Measurements from ENCODE around the gene ATM.
A peak's percentile ranks its signal among the peaks of the same experiment; 100 is the strongest.

ATM gene, protein sequence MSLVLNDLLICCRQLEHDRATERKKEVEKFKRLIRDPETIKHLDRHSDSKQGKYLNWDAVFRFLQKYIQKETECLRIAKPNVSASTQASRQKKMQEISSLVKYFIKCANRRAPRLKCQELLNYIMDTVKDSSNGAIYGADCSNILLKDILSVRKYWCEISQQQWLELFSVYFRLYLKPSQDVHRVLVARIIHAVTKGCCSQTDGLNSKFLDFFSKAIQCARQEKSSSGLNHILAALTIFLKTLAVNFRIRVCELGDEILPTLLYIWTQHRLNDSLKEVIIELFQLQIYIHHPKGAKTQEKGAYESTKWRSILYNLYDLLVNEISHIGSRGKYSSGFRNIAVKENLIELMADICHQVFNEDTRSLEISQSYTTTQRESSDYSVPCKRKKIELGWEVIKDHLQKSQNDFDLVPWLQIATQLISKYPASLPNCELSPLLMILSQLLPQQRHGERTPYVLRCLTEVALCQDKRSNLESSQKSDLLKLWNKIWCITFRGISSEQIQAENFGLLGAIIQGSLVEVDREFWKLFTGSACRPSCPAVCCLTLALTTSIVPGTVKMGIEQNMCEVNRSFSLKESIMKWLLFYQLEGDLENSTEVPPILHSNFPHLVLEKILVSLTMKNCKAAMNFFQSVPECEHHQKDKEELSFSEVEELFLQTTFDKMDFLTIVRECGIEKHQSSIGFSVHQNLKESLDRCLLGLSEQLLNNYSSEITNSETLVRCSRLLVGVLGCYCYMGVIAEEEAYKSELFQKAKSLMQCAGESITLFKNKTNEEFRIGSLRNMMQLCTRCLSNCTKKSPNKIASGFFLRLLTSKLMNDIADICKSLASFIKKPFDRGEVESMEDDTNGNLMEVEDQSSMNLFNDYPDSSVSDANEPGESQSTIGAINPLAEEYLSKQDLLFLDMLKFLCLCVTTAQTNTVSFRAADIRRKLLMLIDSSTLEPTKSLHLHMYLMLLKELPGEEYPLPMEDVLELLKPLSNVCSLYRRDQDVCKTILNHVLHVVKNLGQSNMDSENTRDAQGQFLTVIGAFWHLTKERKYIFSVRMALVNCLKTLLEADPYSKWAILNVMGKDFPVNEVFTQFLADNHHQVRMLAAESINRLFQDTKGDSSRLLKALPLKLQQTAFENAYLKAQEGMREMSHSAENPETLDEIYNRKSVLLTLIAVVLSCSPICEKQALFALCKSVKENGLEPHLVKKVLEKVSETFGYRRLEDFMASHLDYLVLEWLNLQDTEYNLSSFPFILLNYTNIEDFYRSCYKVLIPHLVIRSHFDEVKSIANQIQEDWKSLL (N-terminal part only)

DNA sequence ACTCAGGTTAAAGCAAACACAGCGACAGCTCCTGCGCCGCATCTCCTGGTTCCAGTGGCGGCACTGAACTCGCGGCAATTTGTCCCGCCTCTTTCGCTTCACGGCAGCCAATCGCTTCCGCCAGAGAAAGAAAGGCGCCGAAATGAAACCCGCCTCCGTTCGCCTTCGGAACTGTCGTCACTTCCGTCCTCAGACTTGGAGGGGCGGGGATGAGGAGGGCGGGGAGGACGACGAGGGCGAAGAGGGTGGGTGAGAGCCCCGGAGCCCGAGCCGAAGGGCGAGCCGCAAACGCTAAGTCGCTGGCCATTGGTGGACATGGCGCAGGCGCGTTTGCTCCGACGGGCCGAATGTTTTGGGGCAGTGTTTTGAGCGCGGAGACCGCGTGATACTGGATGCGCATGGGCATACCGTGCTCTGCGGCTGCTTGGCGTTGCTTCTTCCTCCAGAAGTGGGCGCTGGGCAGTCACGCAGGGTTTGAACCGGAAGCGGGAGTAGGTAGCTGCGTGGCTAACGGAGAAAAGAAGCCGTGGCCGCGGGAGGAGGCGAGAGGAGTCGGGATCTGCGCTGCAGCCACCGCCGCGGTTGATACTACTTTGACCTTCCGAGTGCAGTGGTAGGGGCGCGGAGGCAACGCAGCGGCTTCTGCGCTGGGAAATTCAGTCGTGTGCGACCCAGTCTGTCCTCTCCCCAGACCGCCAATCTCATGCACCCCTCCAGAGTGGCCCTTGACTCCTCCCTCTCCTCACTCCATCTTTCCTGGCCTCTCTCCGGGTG lies at the start of gene ATM, which contains the start of gene NPAT:
ATM (plus strand) TSS at position 494 of the 774 bp plus-strand sequence. CDS start 4,558 bp downstream, outside the sequence.
NPAT (minus strand) TSS at position 65 of the 774 bp plus-strand sequence. CDS start 102 bp downstream, outside the sequence.
- intact Hi-C loops (cut with micrococcal nuclease) = loop anchor here (2.0 to 10.0 kb wide), 4 partner anchors 98 to 442 kb away; partner anchors contain the start of genes ACAT1, C11orf65, DDX10 and RAB39A
- Mint-ChIP-seq H3K4me3 (no peak within 1 kb of the TSS), H3K27ac (no peak within 1 kb of the TSS), H3K4me1 (ENCODE audit: low read depth) (peaks cover 54% of the 10 kb centered on the region), H3K36me3 (ENCODE audit: low read depth) (peaks cover 28% of the 10 kb centered on the region), H3K9me3 (no peaks in the 10 kb centered on the region), H3K27me3 (no peaks in the 10 kb centered on the region)

DNA sequence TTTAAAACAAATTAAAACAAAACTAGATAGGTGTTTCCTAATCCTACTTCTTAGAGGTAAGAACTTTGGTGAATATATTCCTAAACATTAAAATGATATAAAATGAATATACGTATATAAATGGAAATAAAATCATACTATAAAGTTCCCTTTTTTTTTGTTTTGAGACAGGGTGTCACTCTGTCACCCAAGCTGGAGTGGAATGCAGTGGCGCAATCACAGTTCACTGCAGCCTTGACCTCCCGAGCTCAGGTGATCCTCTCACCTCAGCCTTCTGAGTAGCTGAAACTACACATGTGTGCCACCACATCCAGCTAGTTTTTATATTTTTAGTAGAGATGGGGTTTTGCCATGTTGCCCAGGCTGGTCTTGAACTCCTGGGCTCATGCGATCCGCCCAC lies 45.3 kb upstream of the ATM start:
- no peaks in the 10 kb centered on the region for H3K9me3 Mint-ChIP-seq
- intact Hi-C loops (cut with micrococcal nuclease) = loop anchor here (10.0 kb wide), 1 partner anchor 127 kb away; no protein-coding TSS in a partner anchor
- no peaks in the 10 kb centered on the region for H3K4me1 Mint-ChIP-seq (ENCODE audit: low read depth)
- no peak overlapping the region for H3K4me3 Mint-ChIP-seq
- no peaks in the 10 kb centered on the region for H3K27me3 Mint-ChIP-seq
- no peak overlapping the region for H3K27ac Mint-ChIP-seq
- peaks cover 93% of the 10 kb centered on the region for H3K36me3 Mint-ChIP-seq (ENCODE audit: low read depth)

DNA sequence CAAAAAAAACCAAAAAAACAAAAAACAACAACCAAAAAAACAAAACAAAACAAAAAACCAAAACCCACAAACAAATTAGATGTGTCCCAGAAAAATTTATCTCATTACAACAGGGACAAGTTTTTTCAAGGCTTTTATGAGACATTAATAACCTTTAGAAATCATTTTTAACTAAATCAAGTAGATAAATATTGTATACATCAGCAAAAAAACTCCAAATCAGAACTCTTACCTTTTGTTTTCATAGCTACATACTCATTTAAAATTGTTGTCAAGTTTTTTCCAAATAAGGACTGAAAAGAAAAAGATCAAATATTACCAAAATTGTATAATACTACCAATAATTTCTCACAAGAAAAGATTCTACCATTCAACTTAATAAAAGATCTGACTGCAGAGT lies 29.1 kb upstream of the ATM start:
- Mint-ChIP-seq H3K4me1 (ENCODE audit: low read depth) (peaks cover 5% of the 10 kb centered on the region), H3K27ac (no peak overlapping the region), H3K36me3 (ENCODE audit: low read depth) (peaks cover 75% of the 10 kb centered on the region), H3K9me3 (no peaks in the 10 kb centered on the region), H3K27me3 (no peaks in the 10 kb centered on the region), H3K4me3 (no peak overlapping the region)
- intact Hi-C loops (cut with micrococcal nuclease) = no loop called here

DNA sequence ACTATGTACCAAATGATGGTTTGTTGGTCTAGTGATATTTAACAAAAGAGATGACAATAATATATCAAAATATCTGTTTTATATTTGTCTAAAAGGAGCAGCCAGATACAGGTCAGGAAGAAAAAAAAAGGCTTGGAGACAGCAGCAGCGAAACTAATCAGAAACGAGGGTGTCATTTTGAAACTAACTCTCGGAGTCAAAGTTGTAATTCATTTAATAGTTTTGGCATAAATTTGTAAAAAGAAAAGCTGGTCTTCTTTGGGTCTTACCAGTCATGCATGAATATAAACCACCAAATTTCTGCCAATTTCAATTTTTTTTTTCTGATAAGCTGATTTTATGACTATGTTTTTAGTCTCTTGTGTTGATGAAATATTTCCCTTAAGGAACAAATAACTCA lies 26.0 kb upstream of the ATM start:
- H3K4me1 Mint-ChIP-seq (ENCODE audit: low read depth) = peaks cover 21% of the 10 kb centered on the region

DNA sequence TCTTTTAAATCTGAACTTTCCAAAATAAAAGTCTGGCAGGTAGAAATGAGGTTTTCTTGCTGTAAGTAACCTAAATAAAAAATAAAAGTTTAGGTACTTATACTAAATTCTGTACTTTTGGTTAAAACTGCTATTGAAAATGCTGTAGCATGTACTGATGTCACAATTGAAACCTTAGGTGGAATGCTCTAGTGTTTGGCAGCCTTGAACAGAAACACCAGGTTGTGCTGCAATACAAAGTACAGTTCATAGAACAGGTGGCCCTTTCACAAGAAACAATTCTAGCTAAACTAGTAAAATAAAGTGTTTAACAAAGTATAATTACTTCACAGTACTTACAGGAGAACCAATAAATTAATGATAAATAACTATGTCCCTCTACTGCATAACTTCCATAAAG lies 25.5 kb upstream of the ATM start:
- H3K36me3 Mint-ChIP-seq (ENCODE audit: low read depth) = peaks cover 58% of the 10 kb centered on the region
- no peak overlapping the region for H3K4me3 Mint-ChIP-seq
- H3K9me3 Mint-ChIP-seq = no peaks in the 10 kb centered on the region
- intact Hi-C loops (cut with micrococcal nuclease) = loop anchor here (5.0 kb wide), 1 partner anchor 40 kb away; no protein-coding TSS in a partner anchor
- H3K27me3 Mint-ChIP-seq = no peaks in the 10 kb centered on the region
- H3K27ac Mint-ChIP-seq = no peak overlapping the region
- H3K4me1 Mint-ChIP-seq (ENCODE audit: low read depth) = peaks cover 21% of the 10 kb centered on the region

More for the DNA sequence above, 26.0 kb upstream of the ATM start:
- no peaks in the 10 kb centered on the region for H3K27me3 Mint-ChIP-seq
- intact Hi-C loops (cut with micrococcal nuclease) = loop anchor here (5.0 kb wide), 1 partner anchor 40 kb away; no protein-coding TSS in a partner anchor
- no peaks in the 10 kb centered on the region for H3K9me3 Mint-ChIP-seq
- no peak overlapping the region for H3K4me3 Mint-ChIP-seq
- no peak overlapping the region for H3K27ac Mint-ChIP-seq
- peaks cover 60% of the 10 kb centered on the region for H3K36me3 Mint-ChIP-seq (ENCODE audit: low read depth)

DNA sequence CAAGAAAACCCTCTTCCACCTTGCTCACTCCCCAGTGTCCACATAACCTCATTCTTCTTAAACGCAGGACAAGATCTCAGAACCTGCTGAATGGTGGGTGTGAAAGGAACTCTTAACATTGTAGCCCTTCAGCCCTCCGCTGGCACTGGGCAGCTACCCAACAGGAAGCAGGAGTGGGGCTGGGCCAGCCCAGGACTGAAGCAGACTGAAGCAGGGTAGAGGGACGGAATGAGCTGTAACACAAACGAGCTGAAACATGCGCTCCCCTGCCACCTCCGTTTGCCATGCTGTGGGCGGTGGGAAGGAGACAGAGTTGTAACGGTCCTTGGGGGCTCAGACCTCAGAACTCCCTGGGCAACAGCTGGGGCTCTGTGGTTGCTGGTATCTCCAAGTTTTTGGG lies 24.0 kb upstream of the ATM start:
- H3K27me3 Mint-ChIP-seq = no peaks in the 10 kb centered on the region
- H3K4me3 Mint-ChIP-seq = no peak overlapping the region
- H3K9me3 Mint-ChIP-seq = peaks cover 11% of the 10 kb centered on the region
- peak overlapping the region; percentile 73 for H3K27ac Mint-ChIP-seq
- peaks cover 34% of the 10 kb centered on the region for H3K4me1 Mint-ChIP-seq (ENCODE audit: low read depth)
- intact Hi-C loops (cut with micrococcal nuclease) = loop anchor here (5.0 kb wide), 1 partner anchor 38 kb away; no protein-coding TSS in a partner anchor
- H3K36me3 Mint-ChIP-seq (ENCODE audit: low read depth) = peaks cover 57% of the 10 kb centered on the region

DNA sequence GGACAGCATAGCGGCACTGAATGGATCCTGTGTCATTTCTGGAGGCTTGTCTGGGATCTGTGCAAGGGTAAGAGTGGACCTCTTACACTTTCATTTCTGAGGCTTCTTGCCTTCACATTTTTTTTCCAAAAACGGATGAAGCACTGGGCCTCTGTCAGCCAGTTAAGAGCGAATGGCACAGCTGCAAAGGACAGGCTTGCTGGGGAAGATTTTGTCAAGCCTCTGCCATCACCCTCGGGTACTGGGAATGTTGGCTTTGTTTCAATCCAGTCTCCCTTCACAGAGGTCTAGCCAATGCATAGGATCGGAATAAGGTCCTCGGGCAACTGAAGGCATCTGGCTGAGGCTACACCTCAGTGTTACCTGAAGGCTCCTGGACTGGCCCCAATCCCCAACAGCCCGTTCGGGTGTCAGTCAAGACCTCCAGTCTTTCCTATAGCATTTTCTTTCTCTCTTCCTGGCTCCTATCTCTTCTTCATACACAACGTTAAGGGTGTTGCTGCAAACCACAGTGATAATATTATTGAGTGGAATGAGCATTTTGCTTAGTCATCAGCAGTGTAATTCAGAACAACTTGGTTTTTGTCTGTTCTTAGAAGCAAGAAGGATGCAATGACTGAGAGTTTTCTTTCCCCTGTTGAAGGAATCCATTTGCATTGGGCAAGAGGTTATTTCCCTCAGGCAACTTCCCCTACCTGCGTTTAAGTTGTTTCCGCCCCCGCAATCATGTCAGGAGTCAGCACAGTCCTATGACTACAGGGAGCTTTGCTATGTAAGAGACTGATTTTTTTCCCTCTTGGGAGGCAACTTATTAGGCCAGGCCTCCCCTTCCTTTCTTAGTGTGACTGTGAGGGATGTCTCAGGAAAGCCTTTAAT lies 23.2 kb upstream of the ATM start:
- Mint-ChIP-seq H3K36me3 (ENCODE audit: low read depth) (peaks cover 62% of the 10 kb centered on the region), H3K27ac (peak overlapping the region; percentile 73), H3K27me3 (no peaks in the 10 kb centered on the region), H3K4me3 (no peak overlapping the region), H3K9me3 (peaks cover 20% of the 10 kb centered on the region), H3K4me1 (ENCODE audit: low read depth) (peaks cover 43% of the 10 kb centered on the region)
- intact Hi-C loops (cut with micrococcal nuclease) = loop anchor here (5.0 kb wide), 1 partner anchor 38 kb away; no protein-coding TSS in a partner anchor

DNA sequence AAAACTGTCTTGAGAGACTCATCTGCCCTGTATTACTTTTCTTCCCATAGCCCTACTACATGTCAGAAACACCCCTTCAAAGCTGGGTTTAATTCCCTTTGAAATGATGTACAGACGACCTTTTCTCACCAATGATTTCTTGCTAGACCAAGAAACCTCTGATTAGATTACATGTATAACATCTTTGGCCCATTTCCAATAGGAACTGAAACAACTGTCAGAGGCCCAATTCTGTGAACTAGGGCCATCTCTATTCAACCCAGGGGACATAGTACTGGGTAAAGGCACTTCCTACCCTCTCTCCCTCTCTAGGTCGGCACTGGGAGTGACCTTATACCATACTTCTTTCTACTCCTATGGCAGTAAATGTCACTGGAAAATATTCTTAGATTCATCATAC lies 19.8 kb upstream of the ATM start:
- H3K27ac Mint-ChIP-seq = peak overlapping the region; percentile 30
- H3K4me1 Mint-ChIP-seq (ENCODE audit: low read depth) = peaks cover 45% of the 10 kb centered on the region
- H3K9me3 Mint-ChIP-seq = peaks cover 50% of the 10 kb centered on the region
- no peaks in the 10 kb centered on the region for H3K27me3 Mint-ChIP-seq
- intact Hi-C loops (cut with micrococcal nuclease) = no loop called here
- H3K4me3 Mint-ChIP-seq = no peak overlapping the region
- peaks cover 72% of the 10 kb centered on the region for H3K36me3 Mint-ChIP-seq (ENCODE audit: low read depth)

DNA sequence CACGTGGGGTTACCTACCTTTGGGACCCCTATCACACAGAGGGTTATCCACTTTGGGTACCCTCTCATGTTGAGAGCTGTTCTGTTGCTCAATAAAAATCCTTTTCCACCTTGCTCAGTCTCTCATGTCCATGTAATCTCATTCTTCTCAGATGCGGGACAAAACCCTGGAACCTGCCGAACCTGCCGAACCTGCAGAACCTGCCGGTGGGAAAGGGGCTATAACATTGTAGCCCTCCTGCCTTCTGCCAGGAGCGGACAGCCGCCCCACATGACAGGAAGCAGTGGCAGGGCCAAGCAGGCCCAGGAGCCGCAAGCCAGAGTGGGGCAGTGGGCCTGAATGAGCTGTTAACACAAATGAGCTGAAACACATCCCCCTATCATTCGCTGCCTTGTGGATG lies 18.5 kb upstream of the ATM start:
- H3K27ac Mint-ChIP-seq = no peak overlapping the region

DNA sequence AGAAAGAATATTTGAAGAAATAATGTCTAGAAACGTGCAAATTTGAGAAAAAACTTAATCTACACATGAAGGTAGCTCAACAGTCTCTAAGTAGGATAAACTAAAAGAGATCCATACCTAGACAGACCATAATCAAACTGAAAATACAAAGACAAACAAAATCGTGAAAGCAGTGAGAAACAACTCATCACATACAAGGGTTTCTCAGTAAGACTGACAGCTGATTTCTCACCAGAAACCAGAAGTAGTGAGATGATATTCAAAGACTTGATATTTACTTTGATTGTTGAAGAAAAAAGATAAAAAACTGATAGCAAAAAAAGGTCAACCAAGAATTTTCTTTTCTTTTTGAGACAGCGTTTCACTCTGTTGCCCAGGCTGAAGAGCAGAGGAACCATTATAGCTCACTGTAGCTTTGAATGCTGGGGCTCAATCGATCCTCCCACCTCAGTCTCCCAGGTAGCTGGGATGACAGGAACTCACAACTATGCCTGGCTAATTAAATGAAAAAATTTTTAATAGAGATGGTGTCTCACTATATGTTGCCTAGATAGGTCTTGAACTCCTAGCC lies 17.9 kb upstream of the ATM start:
- Mint-ChIP-seq H3K36me3 (ENCODE audit: low read depth) (peaks cover 74% of the 10 kb centered on the region), H3K27ac (no peak overlapping the region), H3K4me3 (no peak overlapping the region), H3K9me3 (peaks cover 57% of the 10 kb centered on the region), H3K4me1 (ENCODE audit: low read depth) (peaks cover 27% of the 10 kb centered on the region), H3K27me3 (no peaks in the 10 kb centered on the region)
- intact Hi-C loops (cut with micrococcal nuclease) = no loop called here

More for the DNA sequence above, 18.5 kb upstream of the ATM start:
- intact Hi-C loops (cut with micrococcal nuclease) = no loop called here
- Mint-ChIP-seq H3K27me3 (no peaks in the 10 kb centered on the region), H3K4me3 (no peak overlapping the region), H3K4me1 (ENCODE audit: low read depth) (peaks cover 34% of the 10 kb centered on the region), H3K36me3 (ENCODE audit: low read depth) (peaks cover 74% of the 10 kb centered on the region), H3K9me3 (peaks cover 57% of the 10 kb centered on the region)

DNA sequence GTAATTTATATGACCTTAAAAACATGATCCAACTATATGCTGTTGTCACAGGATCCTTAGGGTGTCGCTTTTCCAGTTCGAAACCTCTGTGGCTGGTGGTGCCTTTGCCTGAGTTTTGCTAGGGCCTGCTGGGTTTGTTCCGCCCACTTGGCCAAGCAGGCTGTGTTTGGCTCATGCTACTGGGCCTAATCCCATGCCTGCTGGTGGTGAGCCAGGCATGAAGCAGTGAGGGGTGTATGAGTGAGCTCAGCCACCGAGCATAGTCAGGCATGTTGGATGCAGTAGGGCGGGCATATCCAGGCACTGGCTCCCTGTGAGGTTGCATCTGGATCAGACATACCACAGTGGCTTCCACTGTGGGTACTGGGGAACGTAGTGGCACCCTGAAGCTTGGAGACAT lies 16.7 kb upstream of the ATM start:
- intact Hi-C loops (cut with micrococcal nuclease) = no loop called here
- peaks cover 23% of the 10 kb centered on the region for H3K4me1 Mint-ChIP-seq (ENCODE audit: low read depth)
- peaks cover 85% of the 10 kb centered on the region for H3K36me3 Mint-ChIP-seq (ENCODE audit: low read depth)
- H3K4me3 Mint-ChIP-seq = no peak overlapping the region
- H3K9me3 Mint-ChIP-seq = peaks cover 57% of the 10 kb centered on the region
- H3K27ac Mint-ChIP-seq = no peak overlapping the region
- no peaks in the 10 kb centered on the region for H3K27me3 Mint-ChIP-seq
